DOHH2 (cell line): Measurements from ENCODE around the gene PCLO.

Experiments used
- H3F3A ChIP-seq: fragments of 200-600 bp; sonication (generic), shearing (Covaris generic); 2 replicates; pipeline ENCODE4 v1.6.0; 2016; ENCODE audit warnings: antibody characterized with exemption, mild to moderate bottlenecking; ENCODE audit not compliant: control insufficient read depth, insufficient read depth
- H3K27ac ChIP-seq: fragments of 200-600 bp; sonication (generic); 2 replicates; pipeline ENCODE4 v1.5.1; 2014; ENCODE audit warnings: low read depth, mild to moderate bottlenecking, low read length, moderate library complexity
- H3K27me3 ChIP-seq: fragments of 200-600 bp; sonication (generic); 2 replicates; pipeline ENCODE4 v1.6.1; 2014; ENCODE audit warnings: mild to moderate bottlenecking, low read length, mixed read lengths; ENCODE audit not compliant: control insufficient read depth
- H3K36me3 ChIP-seq: fragments of 200-600 bp; sonication (generic); 2 replicates; pipeline ENCODE4 v1.6.1; 2014; ENCODE audit warnings: mild to moderate bottlenecking, low read length, moderate library complexity, mixed read lengths; ENCODE audit not compliant: control insufficient read depth
- H3K4me1 ChIP-seq: fragments of 200-600 bp; sonication (generic); 2 replicates; pipeline ENCODE4 v1.6.1; 2014; ENCODE audit warnings: mild to moderate bottlenecking, low read length, mixed read lengths; ENCODE audit not compliant: control insufficient read depth
- H3K4me2 ChIP-seq: fragments of 200-600 bp; sonication (generic); 2 replicates; pipeline ENCODE4 v1.6.0; 2014; ENCODE audit warnings: mild to moderate bottlenecking, low read length, moderate library complexity
- H3K4me3 ChIP-seq: fragments of 200-600 bp; sonication (generic); 2 replicates; pipeline ENCODE4 v1.5.1; 2014; ENCODE audit warnings: mild to moderate bottlenecking, low read length, mixed read lengths
- H3K79me2 ChIP-seq: fragments of 200-600 bp; sonication (generic); 2 replicates; pipeline ENCODE4 v1.6.1; 2014; ENCODE audit warnings: mild to moderate bottlenecking, low read length, mixed read lengths; ENCODE audit not compliant: control insufficient read depth
- H3K9me2 ChIP-seq: fragments of 200-600 bp; sonication (generic); replicated peaks from 2 replicates; pipeline ENCODE4 v1.6.1; 2014; ENCODE audit warnings: mild to moderate bottlenecking, low read length, mixed read lengths; ENCODE audit not compliant: control insufficient read depth
- H3K9me3 ChIP-seq: fragments of 200-600 bp; sonication (generic); 2 replicates; pipeline ENCODE4 v1.6.1; 2014; ENCODE audit warnings: antibody characterized with exemption, low read length, mixed read lengths; ENCODE audit not compliant: control insufficient read depth, insufficient read depth
- H4K20me1 ChIP-seq: fragments of 200-600 bp; sonication (generic); 2 replicates; pipeline ENCODE4 v1.6.0; 2014; ENCODE audit warnings: low read depth, mild to moderate bottlenecking, antibody characterized with exemption, low read length, moderate library complexity; ENCODE audit not compliant: control insufficient read depth, insufficient read depth
- EZH2phosphoT487 ChIP-seq: fragments of 200-600 bp; sonication (generic); IDR thresholded peaks from 2 replicates; pipeline ENCODE4 v1.6.1; 2017; ENCODE audit warnings: borderline replicate concordance, mild to moderate bottlenecking, antibody characterized with exemption, low read length, moderate library complexity, mixed read lengths
- TF ChIP-seq, protein P1 (sequence below): fragments of 200-600 bp; sonication (generic); IDR thresholded peaks from one replicate; pipeline ENCODE4 v1.5.1; 2014; ENCODE audit warnings: antibody characterized with exemption, mild to moderate bottlenecking, low read depth, low read length; ENCODE audit not compliant: poor library complexity, severe bottlenecking

PCLO gene

DNA sequence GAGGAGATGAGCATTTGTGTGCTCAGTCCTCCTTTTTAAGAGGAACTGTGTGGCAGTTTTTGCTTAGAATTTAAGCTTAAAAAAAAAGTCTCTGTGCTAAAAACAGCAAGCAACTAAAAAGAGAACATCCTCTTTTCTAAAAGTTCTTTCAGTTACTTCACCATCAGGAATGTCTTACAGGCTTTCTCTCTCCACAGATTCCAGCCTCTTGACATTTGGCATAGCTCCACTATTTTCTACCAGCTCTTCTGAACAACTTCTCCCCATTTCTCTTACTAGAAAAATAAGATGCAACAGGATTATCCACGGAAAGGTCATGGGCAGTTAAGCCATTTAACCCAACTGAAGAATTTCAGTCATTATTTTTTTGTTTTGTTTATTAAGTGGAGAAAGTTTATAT lies 13.2 kb downstream of the PCLO start:
- no peak for TF ChIP-seq EZH2phosphoT487
- TF ChIP-seq, protein P1, sequence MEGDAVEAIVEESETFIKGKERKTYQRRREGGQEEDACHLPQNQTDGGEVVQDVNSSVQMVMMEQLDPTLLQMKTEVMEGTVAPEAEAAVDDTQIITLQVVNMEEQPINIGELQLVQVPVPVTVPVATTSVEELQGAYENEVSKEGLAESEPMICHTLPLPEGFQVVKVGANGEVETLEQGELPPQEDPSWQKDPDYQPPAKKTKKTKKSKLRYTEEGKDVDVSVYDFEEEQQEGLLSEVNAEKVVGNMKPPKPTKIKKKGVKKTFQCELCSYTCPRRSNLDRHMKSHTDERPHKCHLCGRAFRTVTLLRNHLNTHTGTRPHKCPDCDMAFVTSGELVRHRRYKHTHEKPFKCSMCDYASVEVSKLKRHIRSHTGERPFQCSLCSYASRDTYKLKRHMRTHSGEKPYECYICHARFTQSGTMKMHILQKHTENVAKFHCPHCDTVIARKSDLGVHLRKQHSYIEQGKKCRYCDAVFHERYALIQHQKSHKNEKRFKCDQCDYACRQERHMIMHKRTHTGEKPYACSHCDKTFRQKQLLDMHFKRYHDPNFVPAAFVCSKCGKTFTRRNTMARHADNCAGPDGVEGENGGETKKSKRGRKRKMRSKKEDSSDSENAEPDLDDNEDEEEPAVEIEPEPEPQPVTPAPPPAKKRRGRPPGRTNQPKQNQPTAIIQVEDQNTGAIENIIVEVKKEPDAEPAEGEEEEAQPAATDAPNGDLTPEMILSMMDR, result no peak
- no peaks in the 10 kb centered on the region for H3K9me3 ChIP-seq
- H3F3A ChIP-seq, result no peaks in the 10 kb centered on the region
- no peaks in the 10 kb centered on the region for H3K27me3 ChIP-seq
- no peaks in the 10 kb centered on the region for H3K9me2 ChIP-seq
- H3K4me2 ChIP-seq, result no peak overlapping the region
- H3K36me3 ChIP-seq, result no peaks in the 10 kb centered on the region
- no peaks in the 10 kb centered on the region for H3K79me2 ChIP-seq
- H4K20me1 ChIP-seq, result no peaks in the 10 kb centered on the region
- H3K27ac ChIP-seq, result no peak overlapping the region
- no peak overlapping the region for H3K4me3 ChIP-seq
- no peaks in the 10 kb centered on the region for H3K4me1 ChIP-seq

DNA sequence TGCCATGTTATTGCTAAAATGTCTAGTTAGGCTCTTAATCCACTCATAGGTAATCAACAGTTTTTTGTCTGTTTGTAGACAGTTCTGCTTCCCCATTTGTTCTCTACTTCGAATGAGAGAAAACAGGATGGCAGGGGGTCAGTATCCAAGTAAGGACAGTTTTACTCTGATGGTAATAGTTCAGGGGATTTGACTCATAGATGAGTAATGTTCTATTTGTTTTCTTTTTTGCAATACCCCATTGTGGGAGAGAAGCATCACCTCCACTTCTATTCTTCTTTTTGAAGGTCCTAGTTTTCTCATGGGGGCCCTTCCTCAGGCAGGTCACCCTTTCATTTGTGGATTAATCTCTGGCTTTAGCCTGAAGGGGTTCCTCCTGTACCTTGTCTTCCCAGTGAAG lies 13.9 kb downstream of the PCLO start:
- Histone ChIP-seq H3K4me3 (no peak overlapping the region), H3K9me3 (no peaks in the 10 kb centered on the region), H3K79me2 (no peaks in the 10 kb centered on the region), H3K27ac (no peak overlapping the region), H3F3A (no peaks in the 10 kb centered on the region), H3K4me1 (no peaks in the 10 kb centered on the region), H3K27me3 (no peaks in the 10 kb centered on the region), H4K20me1 (no peaks in the 10 kb centered on the region), H3K36me3 (no peaks in the 10 kb centered on the region), H3K9me2 (no peaks in the 10 kb centered on the region), H3K4me2 (no peak overlapping the region)
- no peak for TF ChIP-seq EZH2phosphoT487
- TF ChIP-seq, protein P1, result no peak

GRCh38 chr7:83143107-83143506 lies 19.6 kb downstream of the PCLO start:
- H3K4me1 ChIP-seq, result no peaks in the 10 kb centered on the region
- no peaks in the 10 kb centered on the region for H3K36me3 ChIP-seq
- no peaks in the 10 kb centered on the region for H3K79me2 ChIP-seq
- H3K4me3 ChIP-seq, result no peak overlapping the region
- H4K20me1 ChIP-seq, result no peaks in the 10 kb centered on the region
- TF ChIP-seq, protein P1, result no peak
- no peak for TF ChIP-seq EZH2phosphoT487
- H3F3A ChIP-seq, result no peaks in the 10 kb centered on the region
- H3K27ac ChIP-seq, result no peak overlapping the region
- no peaks in the 10 kb centered on the region for H3K27me3 ChIP-seq
- no peaks in the 10 kb centered on the region for H3K9me3 ChIP-seq
- no peaks in the 10 kb centered on the region for H3K9me2 ChIP-seq
- H3K4me2 ChIP-seq, result no peak overlapping the region

- Histone ChIP-seq H3F3A (no peaks in the 10 kb centered on the region), H4K20me1 (no peaks in the 10 kb centered on the region), H3K9me3 (no peaks in the 10 kb centered on the region), H3K27me3 (no peaks in the 10 kb centered on the region), H3K27ac (no peak overlapping the region), H3K36me3 (no peaks in the 10 kb centered on the region), H3K4me2 (no peak overlapping the region), H3K4me3 (no peak overlapping the region), H3K9me2 (no peaks in the 10 kb centered on the region), H3K79me2 (no peaks in the 10 kb centered on the region), H3K4me1 (no peaks in the 10 kb centered on the region)
- no peak for TF ChIP-seq EZH2phosphoT487
- TF ChIP-seq, protein P1, result no peak
Measured at GRCh38 chr7:83142365-83142764, 20.3 kb downstream of the PCLO start.
